ENCODE data around the gene CSAD. TPM values are rescaled to one million over a fixed set of nuclear protein-coding genes. Genes with fewer than 3 reads are reported as not detected.

Gene CSAD
- total and polyA plus RNA-seq, 4 donors = 21.7 to 48.8 (median 33.3) TPM

GRCh38 chr12:53200458-53201176, 19.9 kb upstream of the CSAD start:
- Histone ChIP-seq H3K9me3 (ENCODE audit: control insufficient read depth in 4 of 4, insufficient read depth in 3 of 4, low read length in 3 of 4) (no peaks in the 10 kb centered on the region), H3K4me3 (no peak overlapping the region), H3K27me3 (ENCODE audit: control insufficient read depth in 3 of 3, insufficient read depth in 3 of 3, low read length in 2 of 3) (no peaks in the 10 kb centered on the region), H3K27ac (ENCODE audit: low read depth in 1 of 2, low read length in 1 of 2) (no peak overlapping the region), H3K4me1 (ENCODE audit: control insufficient read depth in 5 of 5, insufficient read depth in 5 of 5, low read length in 5 of 5) (peaks cover 0 to 12% (median 0%) of the 10 kb centered on the region in 5 donors), H3K36me3 (ENCODE audit: control insufficient read depth in 4 of 4, insufficient read depth in 4 of 4, low read length in 4 of 4) (no peaks in the 10 kb centered on the region), H3K9ac (ENCODE audit: insufficient read depth in 1 of 2, low read length in 2 of 2) (no peak overlapping the region)
- no peak for ATAC-seq (ENCODE audit: insufficient read depth, low FRiP score)
- TF ChIP-seq, protein P1, sequence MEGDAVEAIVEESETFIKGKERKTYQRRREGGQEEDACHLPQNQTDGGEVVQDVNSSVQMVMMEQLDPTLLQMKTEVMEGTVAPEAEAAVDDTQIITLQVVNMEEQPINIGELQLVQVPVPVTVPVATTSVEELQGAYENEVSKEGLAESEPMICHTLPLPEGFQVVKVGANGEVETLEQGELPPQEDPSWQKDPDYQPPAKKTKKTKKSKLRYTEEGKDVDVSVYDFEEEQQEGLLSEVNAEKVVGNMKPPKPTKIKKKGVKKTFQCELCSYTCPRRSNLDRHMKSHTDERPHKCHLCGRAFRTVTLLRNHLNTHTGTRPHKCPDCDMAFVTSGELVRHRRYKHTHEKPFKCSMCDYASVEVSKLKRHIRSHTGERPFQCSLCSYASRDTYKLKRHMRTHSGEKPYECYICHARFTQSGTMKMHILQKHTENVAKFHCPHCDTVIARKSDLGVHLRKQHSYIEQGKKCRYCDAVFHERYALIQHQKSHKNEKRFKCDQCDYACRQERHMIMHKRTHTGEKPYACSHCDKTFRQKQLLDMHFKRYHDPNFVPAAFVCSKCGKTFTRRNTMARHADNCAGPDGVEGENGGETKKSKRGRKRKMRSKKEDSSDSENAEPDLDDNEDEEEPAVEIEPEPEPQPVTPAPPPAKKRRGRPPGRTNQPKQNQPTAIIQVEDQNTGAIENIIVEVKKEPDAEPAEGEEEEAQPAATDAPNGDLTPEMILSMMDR (IDR thresholded peaks at IDR 0.05; ENCODE audit: control extremely low read depth, extremely low read depth) = no peak
- WGBS, 2 donors = 53 to 66% methylated on average over 10 of the region's 10 CpGs
- DNase-seq = no peak

GRCh38 chr12:53200107-53200457, 19.4 kb upstream of the CSAD start:
- TF ChIP-seq, protein P1 (IDR thresholded peaks at IDR 0.05; ENCODE audit: control extremely low read depth, extremely low read depth) = no peak
- peaks cover 0 to 11% (median 0%) of the 10 kb centered on the region in 5 donors for H3K4me1 ChIP-seq (ENCODE audit: control insufficient read depth in 5 of 5, insufficient read depth in 5 of 5, low read length in 5 of 5)
- no peak overlapping the region for H3K9ac ChIP-seq (ENCODE audit: insufficient read depth in 1 of 2, low read length in 2 of 2)
- H3K4me3 ChIP-seq = no peak overlapping the region
- DNase-seq (no peak), ATAC-seq (ENCODE audit: insufficient read depth, low FRiP score) (no peak)
- 93 to 96% methylated on average over 2 of the region's 2 CpGs for WGBS, 2 donors
- no peak overlapping the region for H3K27ac ChIP-seq (ENCODE audit: low read depth in 1 of 2, low read length in 1 of 2)
- H3K36me3 ChIP-seq (ENCODE audit: control insufficient read depth in 4 of 4, insufficient read depth in 4 of 4, low read length in 4 of 4) = no peaks in the 10 kb centered on the region
- no peaks in the 10 kb centered on the region for H3K9me3 ChIP-seq (ENCODE audit: control insufficient read depth in 4 of 4, insufficient read depth in 3 of 4, low read length in 3 of 4)
- no peaks in the 10 kb centered on the region for H3K27me3 ChIP-seq (ENCODE audit: control insufficient read depth in 3 of 3, insufficient read depth in 3 of 3, low read length in 2 of 3)

DNA sequence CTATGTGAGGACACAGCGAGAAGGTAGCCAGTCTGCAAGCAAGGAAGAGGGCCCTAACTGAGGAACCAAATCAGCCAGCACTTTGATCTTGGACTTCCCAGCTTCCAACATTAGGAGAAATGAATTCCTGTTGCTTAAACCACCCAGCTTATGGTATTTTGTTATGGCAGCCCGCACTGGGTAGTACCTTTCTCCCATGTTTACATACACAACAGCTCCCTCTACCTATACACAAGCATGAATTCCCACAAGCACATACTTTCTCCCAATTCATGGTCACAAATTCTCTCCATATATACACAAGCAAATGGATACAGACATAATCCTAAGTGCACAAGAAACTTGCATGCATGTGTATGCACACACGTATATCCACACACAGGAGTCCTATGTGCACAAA, 19.0 kb upstream of the CSAD start:
- H3K4me3 ChIP-seq = no peak overlapping the region
- H3K9me3 ChIP-seq (ENCODE audit: control insufficient read depth in 4 of 4, insufficient read depth in 3 of 4, low read length in 3 of 4) = no peaks in the 10 kb centered on the region
- 93 to 97% methylated on average over 3 of the region's 3 CpGs for WGBS, 2 donors
- no peak overlapping the region for H3K9ac ChIP-seq (ENCODE audit: insufficient read depth in 1 of 2, low read length in 2 of 2)
- TF ChIP-seq, protein P1 (IDR thresholded peaks at IDR 0.05; ENCODE audit: control extremely low read depth, extremely low read depth) = no peak
- H3K36me3 ChIP-seq (ENCODE audit: control insufficient read depth in 4 of 4, insufficient read depth in 4 of 4, low read length in 4 of 4) = no peaks in the 10 kb centered on the region
- H3K27me3 ChIP-seq (ENCODE audit: control insufficient read depth in 3 of 3, insufficient read depth in 3 of 3, low read length in 2 of 3) = no peaks in the 10 kb centered on the region
- DNase-seq = no peak
- H3K27ac ChIP-seq (ENCODE audit: low read depth in 1 of 2, low read length in 1 of 2) = no peak overlapping the region
- peaks cover 0 to 11% (median 0%) of the 10 kb centered on the region in 5 donors for H3K4me1 ChIP-seq (ENCODE audit: control insufficient read depth in 5 of 5, insufficient read depth in 5 of 5, low read length in 5 of 5)
- no peak for ATAC-seq (ENCODE audit: insufficient read depth, low FRiP score)

All from lung (tissue), 12 donors.